ENCODE results near the gene WFDC9. TPM values are rescaled to one million over a fixed set of nuclear protein-coding genes. Genes with fewer than 3 reads are reported as not detected.

The WFDC9 gene
- total RNA-seq, 1 experiment from 2014 or later, result not detected

GRCh38 chr20:45647441-45648050 lies 16.5 kb upstream of the WFDC9 start:
- H2BK5ac ChIP-seq (ENCODE audit: insufficient read length, low read length), result no peak overlapping the region
- Mint-ChIP-seq H3K4me1 (peaks cover 10% of the 10 kb centered on the region in 2 experiments), H3K9me3 (peaks cover 21 to 29% of the 10 kb centered on the region in 2 experiments), H3K4me3 (no peak overlapping the region), H3K36me3 (ENCODE audit: insufficient read depth in 1 of 3, low read depth in 3 of 3) (peaks cover 13 to 16% (median 15%) of the 10 kb centered on the region in 3 experiments), H3K27ac (peak overlapping the region in 1 of 3 experiments; percentile 40; a peak in 2 of 7 replicates), H3K27me3 (ENCODE audit: low read depth) (no peaks in the 10 kb centered on the region; the same call in 1 of the 2 replicates)
- no peaks in the 10 kb centered on the region; the same call in 1 of the 2 replicates for H3K4me1 ChIP-seq (ENCODE audit: insufficient read depth, low read length)
- DNase-seq, result no peak
- H2AFZ ChIP-seq (ENCODE audit: low read length), result no peak overlapping the region
- no peak overlapping the region for H4K5ac ChIP-seq (ENCODE audit: insufficient read length, low read depth, low read length)
- no peak overlapping the region for H4K8ac ChIP-seq (replicated peaks; ENCODE audit: insufficient read length, low read depth, low read length)
- no peak overlapping the region for H2BK12ac ChIP-seq (ENCODE audit: insufficient read length, low read depth, low read length)
- H3K4ac ChIP-seq (ENCODE audit: low read depth, low read length), result no peak overlapping the region
- no peak overlapping the region for H2BK120ac ChIP-seq (ENCODE audit: low read depth, low read length, poor library complexity, severe bottlenecking)
- H3K14ac ChIP-seq (ENCODE audit: insufficient read depth, low read length), result peak overlapping the region; percentile 31; the same call in 1 of the 2 replicates
- no peaks in the 10 kb centered on the region for H3K9me3 ChIP-seq (ENCODE audit: control insufficient read depth, low read depth, low read length)
- H2BK15ac ChIP-seq (ENCODE audit: low read depth, low read length), result no peak overlapping the region
- H3K56ac ChIP-seq (ENCODE audit: insufficient read length, low read depth, low read length), result no peak overlapping the region
- no peaks in the 10 kb centered on the region for H3K79me1 ChIP-seq (ENCODE audit: insufficient read depth, low read depth, low read length, poor library complexity, severe bottlenecking)
- no peak overlapping the region for H3K4me2 ChIP-seq (ENCODE audit: insufficient read depth, insufficient read length, low read length)
- no peaks in the 10 kb centered on the region for H4K20me1 ChIP-seq (ENCODE audit: control insufficient read depth, insufficient read depth, insufficient read length)
- H3K18ac ChIP-seq (ENCODE audit: insufficient read length, low read depth, low read length), result no peak overlapping the region
- WGBS (ENCODE audit: extremely low coverage, insufficient read length, low lambda C conversion rate), result no CpG with 5 or more reads among the region's 1 CpG
- no peak overlapping the region for H3K27ac ChIP-seq (ENCODE audit: insufficient read length, low read depth, low read length)
- no peaks in the 10 kb centered on the region for H3K27me3 ChIP-seq (ENCODE audit: insufficient read depth, low read length)
- no peak overlapping the region for H2BK20ac ChIP-seq (ENCODE audit: low read depth, low read length, poor library complexity, severe bottlenecking)
- no peak overlapping the region for H2AK5ac ChIP-seq (ENCODE audit: insufficient read length, low read length)
- TF ChIP-seq, protein P1, sequence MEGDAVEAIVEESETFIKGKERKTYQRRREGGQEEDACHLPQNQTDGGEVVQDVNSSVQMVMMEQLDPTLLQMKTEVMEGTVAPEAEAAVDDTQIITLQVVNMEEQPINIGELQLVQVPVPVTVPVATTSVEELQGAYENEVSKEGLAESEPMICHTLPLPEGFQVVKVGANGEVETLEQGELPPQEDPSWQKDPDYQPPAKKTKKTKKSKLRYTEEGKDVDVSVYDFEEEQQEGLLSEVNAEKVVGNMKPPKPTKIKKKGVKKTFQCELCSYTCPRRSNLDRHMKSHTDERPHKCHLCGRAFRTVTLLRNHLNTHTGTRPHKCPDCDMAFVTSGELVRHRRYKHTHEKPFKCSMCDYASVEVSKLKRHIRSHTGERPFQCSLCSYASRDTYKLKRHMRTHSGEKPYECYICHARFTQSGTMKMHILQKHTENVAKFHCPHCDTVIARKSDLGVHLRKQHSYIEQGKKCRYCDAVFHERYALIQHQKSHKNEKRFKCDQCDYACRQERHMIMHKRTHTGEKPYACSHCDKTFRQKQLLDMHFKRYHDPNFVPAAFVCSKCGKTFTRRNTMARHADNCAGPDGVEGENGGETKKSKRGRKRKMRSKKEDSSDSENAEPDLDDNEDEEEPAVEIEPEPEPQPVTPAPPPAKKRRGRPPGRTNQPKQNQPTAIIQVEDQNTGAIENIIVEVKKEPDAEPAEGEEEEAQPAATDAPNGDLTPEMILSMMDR (conservative IDR thresholded peaks at IDR 0.05), result no peak
- H3K23me2 ChIP-seq (ENCODE audit: insufficient read length, low read depth, low read length, poor library complexity, severe bottlenecking), result no peaks in the 10 kb centered on the region
- no peak overlapping the region for H3K9ac ChIP-seq (ENCODE audit: extremely low read depth, insufficient read length, low read length)
- H3K23ac ChIP-seq (ENCODE audit: insufficient read length, low read depth, low read length), result no peak overlapping the region
- H3K79me2 ChIP-seq (ENCODE audit: insufficient read depth, low read length), result no peaks in the 10 kb centered on the region
- H4K91ac ChIP-seq (ENCODE audit: insufficient read length, low read depth, low read length), result no peak overlapping the region
- no peak overlapping the region for H3T11ph ChIP-seq (ENCODE audit: low read length)
